Measurements from ENCODE around the gene WWOX. TPM values are rescaled to one million over a fixed set of nuclear protein-coding genes. Genes with fewer than 3 reads are reported as not detected.

Gene WWOX
- total RNA-seq, 1 donor from 2014 or later = 7.3 TPM

- H3K9ac ChIP-seq (ENCODE audit: low read length) = no peak overlapping the region
- no peak overlapping the region for H3K4me3 ChIP-seq (ENCODE audit: insufficient read depth, low read depth, low read length)
- TF ChIP-seq EZH2 (IDR thresholded peaks at IDR 0.05; ENCODE audit: insufficient read depth, low read length) = no peak
- no peak for TF ChIP-seq CTCF (IDR thresholded peaks at IDR 0.05; ENCODE audit: insufficient read depth, low read depth, low read length)
- Mint-ChIP-seq H3K4me1 (ENCODE audit: low read depth, unreplicated experiment) (no peaks in the 10 kb centered on the region), H3K9me3 (ENCODE audit: unreplicated experiment) (peaks cover 11% of the 10 kb centered on the region), H3K36me3 (ENCODE audit: low read depth, unreplicated experiment) (peaks cover 6% of the 10 kb centered on the region), H3K4me3 (ENCODE audit: unreplicated experiment) (no peak overlapping the region), H3K27ac (ENCODE audit: unreplicated experiment) (no peak overlapping the region), H3K27me3 (ENCODE audit: low read depth, unreplicated experiment) (no peaks in the 10 kb centered on the region)
- peaks cover 3% of the 10 kb centered on the region for H3K9me3 ChIP-seq (ENCODE audit: insufficient read depth, low read depth, low read length)
- H3K79me2 ChIP-seq (ENCODE audit: insufficient read depth, low read length) = no peaks in the 10 kb centered on the region
- H3K27me3 ChIP-seq (ENCODE audit: insufficient read depth, low read length) = peaks cover 6% of the 10 kb centered on the region
- H4K20me1 ChIP-seq (ENCODE audit: insufficient read depth, low read length) = no peaks in the 10 kb centered on the region
- FAIRE-seq (no peak), DNase-seq (ENCODE audit: low read depth) (no peak)
- no peak overlapping the region for H3K4me2 ChIP-seq (ENCODE audit: low read length)
- H2AFZ ChIP-seq (ENCODE audit: low read depth, low read length) = no peak overlapping the region
- H3K4me1 ChIP-seq (ENCODE audit: insufficient read depth, low read length) = no peaks in the 10 kb centered on the region
- H3K27ac ChIP-seq (ENCODE audit: low read depth, low read length) = no peak overlapping the region
- no peaks in the 10 kb centered on the region for H3K36me3 ChIP-seq (ENCODE audit: insufficient read depth, low read length)
Measured at GRCh38 chr16:78177218-78177617, 77.8 kb downstream of the WWOX start.

GRCh38 chr16:78177987-78178386, 78.5 kb downstream of the WWOX start:
- Histone ChIP-seq H3K4me3 (ENCODE audit: insufficient read depth, low read depth, low read length) (no peak overlapping the region), H3K9ac (ENCODE audit: low read length) (no peak overlapping the region), H3K9me3 (ENCODE audit: insufficient read depth, low read depth, low read length) (peaks cover 3% of the 10 kb centered on the region), H3K79me2 (ENCODE audit: insufficient read depth, low read length) (no peaks in the 10 kb centered on the region), H3K4me2 (ENCODE audit: low read length) (no peak overlapping the region), H4K20me1 (ENCODE audit: insufficient read depth, low read length) (no peaks in the 10 kb centered on the region), H3K4me1 (ENCODE audit: insufficient read depth, low read length) (no peaks in the 10 kb centered on the region), H3K27ac (ENCODE audit: low read depth, low read length) (no peak overlapping the region), H3K36me3 (ENCODE audit: insufficient read depth, low read length) (no peaks in the 10 kb centered on the region), H3K27me3 (ENCODE audit: insufficient read depth, low read length) (peaks cover 8% of the 10 kb centered on the region), H2AFZ (ENCODE audit: low read depth, low read length) (no peak overlapping the region)
- H3K27me3 Mint-ChIP-seq (ENCODE audit: low read depth, unreplicated experiment) = no peaks in the 10 kb centered on the region
- no peak overlapping the region for H3K4me3 Mint-ChIP-seq (ENCODE audit: unreplicated experiment)
- H3K9me3 Mint-ChIP-seq (ENCODE audit: unreplicated experiment) = peaks cover 11% of the 10 kb centered on the region
- no peak for TF ChIP-seq EZH2 (IDR thresholded peaks at IDR 0.05; ENCODE audit: insufficient read depth, low read length)
- TF ChIP-seq CTCF (IDR thresholded peaks at IDR 0.05; ENCODE audit: insufficient read depth, low read depth, low read length) = no peak
- no peaks in the 10 kb centered on the region for H3K4me1 Mint-ChIP-seq (ENCODE audit: low read depth, unreplicated experiment)
- peaks cover 6% of the 10 kb centered on the region for H3K36me3 Mint-ChIP-seq (ENCODE audit: low read depth, unreplicated experiment)
- FAIRE-seq (no peak), DNase-seq (ENCODE audit: low read depth) (no peak)
- H3K27ac Mint-ChIP-seq (ENCODE audit: unreplicated experiment) = no peak overlapping the region

- peaks cover 8% of the 10 kb centered on the region for H3K9me3 Mint-ChIP-seq (ENCODE audit: unreplicated experiment)
- no peaks in the 10 kb centered on the region for H3K4me1 Mint-ChIP-seq (ENCODE audit: low read depth, unreplicated experiment)
- Histone ChIP-seq H3K27me3 (ENCODE audit: insufficient read depth, low read length) (peaks cover 13% of the 10 kb centered on the region), H3K27ac (ENCODE audit: low read depth, low read length) (no peak overlapping the region), H3K4me1 (ENCODE audit: insufficient read depth, low read length) (peaks cover 6% of the 10 kb centered on the region), H3K36me3 (ENCODE audit: insufficient read depth, low read length) (no peaks in the 10 kb centered on the region), H3K9me3 (ENCODE audit: insufficient read depth, low read depth, low read length) (peaks cover 3% of the 10 kb centered on the region), H3K4me3 (ENCODE audit: insufficient read depth, low read depth, low read length) (no peak overlapping the region), H2AFZ (ENCODE audit: low read depth, low read length) (no peak overlapping the region), H4K20me1 (ENCODE audit: insufficient read depth, low read length) (no peaks in the 10 kb centered on the region), H3K79me2 (ENCODE audit: insufficient read depth, low read length) (no peaks in the 10 kb centered on the region), H3K4me2 (ENCODE audit: low read length) (no peak overlapping the region), H3K9ac (ENCODE audit: low read length) (no peak overlapping the region)
- H3K36me3 Mint-ChIP-seq (ENCODE audit: low read depth, unreplicated experiment) = peaks cover 6% of the 10 kb centered on the region
- no peak overlapping the region for H3K4me3 Mint-ChIP-seq (ENCODE audit: unreplicated experiment)
- no peak for FAIRE-seq
- no peak overlapping the region for H3K27ac Mint-ChIP-seq (ENCODE audit: unreplicated experiment)
- DNase-seq (ENCODE audit: low read depth) = no peak
- TF ChIP-seq EZH2 (IDR thresholded peaks at IDR 0.05; ENCODE audit: insufficient read depth, low read length) (no peak), CTCF (IDR thresholded peaks at IDR 0.05; ENCODE audit: insufficient read depth, low read depth, low read length) (no peak)
- peaks cover 5% of the 10 kb centered on the region for H3K27me3 Mint-ChIP-seq (ENCODE audit: low read depth, unreplicated experiment)
Measured at GRCh38 chr16:78179666-78180065, 80.2 kb downstream of the WWOX start.
